ENCODE data around the gene GALNS.

- TF ChIP-seq POLR2A (IDR thresholded peaks at IDR 0.05) = no peak
- TF ChIP-seq, protein P1, sequence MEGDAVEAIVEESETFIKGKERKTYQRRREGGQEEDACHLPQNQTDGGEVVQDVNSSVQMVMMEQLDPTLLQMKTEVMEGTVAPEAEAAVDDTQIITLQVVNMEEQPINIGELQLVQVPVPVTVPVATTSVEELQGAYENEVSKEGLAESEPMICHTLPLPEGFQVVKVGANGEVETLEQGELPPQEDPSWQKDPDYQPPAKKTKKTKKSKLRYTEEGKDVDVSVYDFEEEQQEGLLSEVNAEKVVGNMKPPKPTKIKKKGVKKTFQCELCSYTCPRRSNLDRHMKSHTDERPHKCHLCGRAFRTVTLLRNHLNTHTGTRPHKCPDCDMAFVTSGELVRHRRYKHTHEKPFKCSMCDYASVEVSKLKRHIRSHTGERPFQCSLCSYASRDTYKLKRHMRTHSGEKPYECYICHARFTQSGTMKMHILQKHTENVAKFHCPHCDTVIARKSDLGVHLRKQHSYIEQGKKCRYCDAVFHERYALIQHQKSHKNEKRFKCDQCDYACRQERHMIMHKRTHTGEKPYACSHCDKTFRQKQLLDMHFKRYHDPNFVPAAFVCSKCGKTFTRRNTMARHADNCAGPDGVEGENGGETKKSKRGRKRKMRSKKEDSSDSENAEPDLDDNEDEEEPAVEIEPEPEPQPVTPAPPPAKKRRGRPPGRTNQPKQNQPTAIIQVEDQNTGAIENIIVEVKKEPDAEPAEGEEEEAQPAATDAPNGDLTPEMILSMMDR (IDR thresholded peaks at IDR 0.05) = no peak
- no peak for TF ChIP-seq EP300 (IDR thresholded peaks at IDR 0.05)
- no peak for TF ChIP-seq POLR2AphosphoS5 (IDR thresholded peaks at IDR 0.05)
Measured at GRCh38 chr16:88780142-88781062, 76.3 kb downstream of the GALNS start.
